DND-41 (cell line): Measurements from ENCODE around the gene VPS13C.

Source experiments
- ATAC-seq: fragments of 200-7000 bp; cut with Tn5 transposase; 3 replicates; pipeline ENCODE4 v1.9.1; 2021; ENCODE audit warnings: low read depth; ENCODE audit not compliant: insufficient read depth
- DNase-seq: peaks from one replicate; pipeline ENCODE4 v3.0.0-alpha.2; 2020
- H2AFZ ChIP-seq: 2 replicates; pipeline ENCODE4 v1.6.0; 2012; ENCODE audit warnings: low read depth, low read length
- H3K27ac ChIP-seq: 2 replicates; pipeline ENCODE4 v1.5.1; 2012; ENCODE audit warnings: low read length, inconsistent platforms
- H3K27me3 ChIP-seq: fragments of 200-600 bp; sonication (generic); 2 replicates; pipeline ENCODE4 v1.6.0; 2012; ENCODE audit warnings: low read length, mild to moderate bottlenecking, inconsistent platforms; ENCODE audit not compliant: insufficient read depth, poor library complexity
- H3K36me3 ChIP-seq: 2 replicates; pipeline ENCODE4 v1.5.1; 2012; ENCODE audit warnings: low read length, inconsistent platforms; ENCODE audit not compliant: insufficient read depth
- H3K4me1 ChIP-seq: 2 replicates; pipeline ENCODE4 v1.5.1; 2012; ENCODE audit warnings: mild to moderate bottlenecking, low read length; ENCODE audit not compliant: insufficient read depth
- H3K4me2 ChIP-seq: 2 replicates; pipeline ENCODE4 v1.6.0; 2012; ENCODE audit warnings: mild to moderate bottlenecking, moderate library complexity, low read length, inconsistent platforms; ENCODE audit not compliant: insufficient read depth
- H3K4me3 ChIP-seq, 2 experiments: fragments of 200-600 bp in 1 of 2; shearing (Covaris generic) in 1 of 2; 2 replicates each; pipeline ENCODE4 v1.5.1; 2012 to 2016; ENCODE audit warnings: inconsistent platforms in 2 of 2, low read length in 2 of 2, mild to moderate bottlenecking in 2 of 2, low read depth in 1 of 2, moderate library complexity in 1 of 2
- H3K79me2 ChIP-seq: 2 replicates; pipeline ENCODE4 v1.6.0; 2012; ENCODE audit warnings: low read length, inconsistent platforms; ENCODE audit not compliant: insufficient read depth
- H3K9ac ChIP-seq: 2 replicates; pipeline ENCODE4 v1.6.0; 2012; ENCODE audit warnings: low read depth, mild to moderate bottlenecking, inconsistent platforms, low read length, moderate library complexity
- H3K9me3 ChIP-seq: 2 replicates; pipeline ENCODE4 v1.5.1; 2012; ENCODE audit warnings: low read length, moderate library complexity, mild to moderate bottlenecking, inconsistent platforms; ENCODE audit not compliant: insufficient read depth, severe bottlenecking
- H4K20me1 ChIP-seq: 2 replicates; pipeline ENCODE4 v1.6.0; 2012; ENCODE audit warnings: low read length; ENCODE audit not compliant: insufficient read depth
- EZH2 ChIP-seq: IDR thresholded peaks from 3 replicates; pipeline ENCODE4 v1.6.1; 2012; ENCODE audit warnings: borderline replicate concordance, low read depth, mild to moderate bottlenecking, moderate library complexity, low read length, inconsistent platforms; ENCODE audit not compliant: severe bottlenecking
- TF ChIP-seq, protein P1 (sequence below): IDR thresholded peaks from 2 replicates; pipeline ENCODE4 v1.5.1; 2012; ENCODE audit warnings: borderline replicate concordance, low read length, moderate library complexity, mild to moderate bottlenecking; ENCODE audit not compliant: poor library complexity, severe bottlenecking; ENCODE audit errors: extremely low read depth

VPS13C gene

DNA sequence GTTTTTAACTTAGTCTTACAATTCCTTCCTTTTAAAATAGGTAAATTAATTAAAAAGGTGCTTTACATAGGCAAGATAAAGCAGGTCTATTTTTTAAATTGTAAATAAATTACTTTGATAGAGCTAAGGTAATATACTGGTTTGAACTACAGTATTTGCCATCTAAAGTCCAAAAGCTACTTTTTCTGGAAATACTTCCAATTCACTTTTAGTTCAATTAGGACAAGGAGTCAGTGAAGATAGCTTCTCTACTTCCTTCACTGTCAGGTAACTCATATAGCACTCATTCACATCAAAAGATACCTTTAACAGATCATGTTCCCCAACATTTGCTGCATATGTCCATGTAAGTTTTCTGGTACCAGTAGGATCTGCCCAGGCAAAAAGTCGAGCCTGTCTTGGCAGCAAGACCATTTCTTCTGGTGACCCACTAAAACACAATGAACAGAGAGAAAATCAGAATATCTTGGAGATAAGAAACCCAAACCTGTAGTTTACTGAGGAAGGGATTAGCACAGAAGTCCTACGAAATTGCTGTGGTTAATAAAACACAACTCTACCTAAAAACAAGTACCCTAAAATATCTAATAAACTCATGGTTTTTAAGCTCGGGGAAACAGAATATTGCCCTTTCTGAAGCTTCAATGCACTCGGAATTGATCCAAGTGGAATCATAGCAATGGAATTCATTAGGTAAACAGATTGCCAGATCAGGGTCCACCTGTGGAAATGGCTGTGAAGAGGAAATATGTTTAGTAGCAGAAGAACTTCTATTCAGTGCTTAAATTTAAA is 153.1 kb downstream of the VPS13C start:
- Histone ChIP-seq H4K20me1 (no peaks in the 10 kb centered on the region), H3K27ac (no peak overlapping the region), H3K4me2 (no peak overlapping the region), H2AFZ (no peak overlapping the region), H3K27me3 (no peaks in the 10 kb centered on the region), H3K36me3 (peaks cover 62% of the 10 kb centered on the region), H3K9me3 (peaks cover 5% of the 10 kb centered on the region), H3K4me3 (no peak overlapping the region), H3K9ac (no peak overlapping the region), H3K4me1 (no peaks in the 10 kb centered on the region), H3K79me2 (peaks cover 2% of the 10 kb centered on the region; the same call in 1 of the 2 replicates)
- TF ChIP-seq EZH2, result no peak
- TF ChIP-seq, protein P1, sequence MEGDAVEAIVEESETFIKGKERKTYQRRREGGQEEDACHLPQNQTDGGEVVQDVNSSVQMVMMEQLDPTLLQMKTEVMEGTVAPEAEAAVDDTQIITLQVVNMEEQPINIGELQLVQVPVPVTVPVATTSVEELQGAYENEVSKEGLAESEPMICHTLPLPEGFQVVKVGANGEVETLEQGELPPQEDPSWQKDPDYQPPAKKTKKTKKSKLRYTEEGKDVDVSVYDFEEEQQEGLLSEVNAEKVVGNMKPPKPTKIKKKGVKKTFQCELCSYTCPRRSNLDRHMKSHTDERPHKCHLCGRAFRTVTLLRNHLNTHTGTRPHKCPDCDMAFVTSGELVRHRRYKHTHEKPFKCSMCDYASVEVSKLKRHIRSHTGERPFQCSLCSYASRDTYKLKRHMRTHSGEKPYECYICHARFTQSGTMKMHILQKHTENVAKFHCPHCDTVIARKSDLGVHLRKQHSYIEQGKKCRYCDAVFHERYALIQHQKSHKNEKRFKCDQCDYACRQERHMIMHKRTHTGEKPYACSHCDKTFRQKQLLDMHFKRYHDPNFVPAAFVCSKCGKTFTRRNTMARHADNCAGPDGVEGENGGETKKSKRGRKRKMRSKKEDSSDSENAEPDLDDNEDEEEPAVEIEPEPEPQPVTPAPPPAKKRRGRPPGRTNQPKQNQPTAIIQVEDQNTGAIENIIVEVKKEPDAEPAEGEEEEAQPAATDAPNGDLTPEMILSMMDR, result no peak
- DNase-seq (no peak), ATAC-seq (no peak)

DNA sequence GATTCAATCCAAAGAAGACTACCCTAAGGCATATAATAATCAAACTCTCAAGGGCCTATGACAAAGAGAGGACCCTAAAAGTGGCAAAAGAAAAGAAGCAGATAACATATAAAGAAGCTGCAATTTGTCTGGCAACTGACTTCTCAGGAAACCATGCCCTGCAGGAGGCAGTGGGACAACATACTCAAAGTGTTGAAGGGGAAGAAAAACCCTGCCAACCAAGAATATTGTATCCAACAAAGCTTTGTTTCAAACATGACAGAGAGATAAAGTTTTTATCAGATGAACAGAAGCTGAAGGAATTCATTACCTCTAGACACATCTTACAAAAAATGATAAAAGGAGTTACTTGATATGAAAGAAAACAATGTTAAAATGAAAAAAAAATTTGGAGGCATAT is 167.1 kb downstream of the VPS13C start:
- no peaks in the 10 kb centered on the region for H3K79me2 ChIP-seq
- H3K27ac ChIP-seq, result no peak overlapping the region
- no peaks in the 10 kb centered on the region for H3K27me3 ChIP-seq
- H4K20me1 ChIP-seq, result no peaks in the 10 kb centered on the region
- no peaks in the 10 kb centered on the region for H3K4me1 ChIP-seq
- no peak overlapping the region for H3K4me2 ChIP-seq
- DNase-seq (no peak), ATAC-seq (no peak)
- H3K9me3 ChIP-seq, result peaks cover 8% of the 10 kb centered on the region
- H3K36me3 ChIP-seq, result peaks cover 50% of the 10 kb centered on the region; the same call in 1 of the 2 replicates
- H3K9ac ChIP-seq, result no peak overlapping the region
- no peak overlapping the region for H2AFZ ChIP-seq
- H3K4me3 ChIP-seq, result no peak overlapping the region
- TF ChIP-seq, protein P1, result no peak
- TF ChIP-seq EZH2, result no peak

- Histone ChIP-seq H3K9ac (no peak overlapping the region), H3K9me3 (peaks cover 8% of the 10 kb centered on the region), H3K4me1 (no peaks in the 10 kb centered on the region), H3K4me3 (no peak overlapping the region), H2AFZ (no peak overlapping the region), H3K27me3 (no peaks in the 10 kb centered on the region), H3K4me2 (no peak overlapping the region), H3K27ac (no peak overlapping the region), H3K79me2 (no peaks in the 10 kb centered on the region), H3K36me3 (peaks cover 54% of the 10 kb centered on the region; the same call in 1 of the 2 replicates), H4K20me1 (no peaks in the 10 kb centered on the region)
- no peak for ATAC-seq
- no peak for DNase-seq
- TF ChIP-seq, protein P1, result no peak
- TF ChIP-seq EZH2, result no peak
These were observed 168.1 kb downstream of the VPS13C start for GRCh38 chr15:61892140-61892539.
